IMR-90 (cell line): ENCODE data around the gene MAZ. TPM values are rescaled to one million over a fixed set of nuclear protein-coding genes. Genes with fewer than 3 reads are reported as not detected.

ENCODE experiments used
- ATAC-seq: fragments of 200-7000 bp; cut with Tn5 transposase; 2 replicates; pipeline ENCODE4 v1.9.1; 2020; ENCODE audit warnings: low read depth, mild to moderate bottlenecking, moderate library complexity
- BruUV-seq: library from RNA; stranded (reverse); fragments of 400-500 nt; replicated peaks from 2 replicates; lab custom pipeline; 2021; lab: Mats Ljungman, UMichigan
- CTCF ChIA-PET: fragments of 300-600 bp; formaldehyde crosslinking; extraction: SDS; loops from one replicate; lab custom pipeline; 2021; ENCODE audit warnings: antibody characterized with exemption; lab: Yijun Ruan, JAX
- POLR2A ChIA-PET: fragments of 300-600 bp; sonication (Branson Sonifier 250); formaldehyde crosslinking; loops from one replicate; lab custom pipeline; 2022; ENCODE audit warnings: antibody characterized with exemption; ENCODE audit not compliant: unreplicated experiment; lab: Charles Lee
- DNase-seq: peaks from one replicate; pipeline ENCODE4 v3.0.0; 2013
- H2AFZ ChIP-seq: replicated peaks from 2 replicates; pipeline ENCODE3; 2013; ENCODE audit warnings: low read length, mild to moderate bottlenecking; ENCODE audit not compliant: poor library complexity
- H2AK5ac ChIP-seq: 2 replicates; pipeline ENCODE4 v1.6.1; 2013; ENCODE audit warnings: low read depth, low read length, inconsistent platforms
- H2AK9ac ChIP-seq: replicated peaks from 2 replicates; pipeline ENCODE3; 2013; ENCODE audit warnings: mild to moderate bottlenecking, low read depth, low read length, moderate library complexity; ENCODE audit not compliant: poor library complexity
- H2BK120ac ChIP-seq: 2 replicates; pipeline ENCODE4 v1.6.1; 2013; ENCODE audit warnings: low read depth, low read length, inconsistent platforms
- H2BK15ac ChIP-seq: 3 replicates; pipeline ENCODE4 v1.6.1; 2013; ENCODE audit warnings: low read depth, low read length, inconsistent platforms
- H2BK20ac ChIP-seq: 2 replicates; pipeline ENCODE4 v1.6.1; 2013; ENCODE audit warnings: low read depth, mild to moderate bottlenecking, inconsistent platforms, low read length, moderate library complexity
- H2BK5ac ChIP-seq: 2 replicates; pipeline ENCODE4 v1.6.1; 2013; ENCODE audit warnings: mild to moderate bottlenecking, low read depth, low read length, inconsistent platforms; ENCODE audit not compliant: poor library complexity, severe bottlenecking
- H3K14ac ChIP-seq: replicated peaks from 2 replicates; pipeline ENCODE4 v1.6.1; 2013; ENCODE audit warnings: low read depth, low read length, inconsistent platforms
- H3K18ac ChIP-seq: 2 replicates; pipeline ENCODE4 v1.6.1; 2013; ENCODE audit warnings: low read depth, low read length, control low read depth
- H3K23ac ChIP-seq: 2 replicates; pipeline ENCODE4 v1.6.1; 2013; ENCODE audit warnings: low read depth, low read length, inconsistent platforms
- H3K27ac ChIP-seq: 2 replicates; pipeline ENCODE4 v1.5.1; 2013; ENCODE audit warnings: mild to moderate bottlenecking, control low read depth, low read length; ENCODE audit not compliant: insufficient read depth
- H3K27me3 ChIP-seq: 2 replicates; pipeline ENCODE4 v1.6.1; 2013; ENCODE audit warnings: low read length; ENCODE audit not compliant: control insufficient read depth, insufficient read depth
- H3K36me3 ChIP-seq: 2 replicates; pipeline ENCODE4 v1.6.1; 2013; ENCODE audit warnings: low read length, mixed read lengths; ENCODE audit not compliant: control insufficient read depth, insufficient read depth
- H3K4ac ChIP-seq: 2 replicates; pipeline ENCODE4 v1.6.1; 2013; ENCODE audit warnings: low read depth, low read length, inconsistent platforms
- H3K4me1 ChIP-seq: 2 replicates; pipeline ENCODE4 v1.6.1; 2013; ENCODE audit warnings: low read length, mixed read lengths; ENCODE audit not compliant: control insufficient read depth, insufficient read depth
- H3K4me2 ChIP-seq: 2 replicates; pipeline ENCODE4 v1.6.1; 2013; ENCODE audit warnings: low read depth, mild to moderate bottlenecking, control low read depth, low read length, moderate library complexity
- H3K4me3 ChIP-seq: 2 replicates; pipeline ENCODE4 v1.5.1; 2013; ENCODE audit warnings: low read depth, mild to moderate bottlenecking, control low read depth, low read length, moderate library complexity; ENCODE audit not compliant: insufficient read depth
- H3K56ac ChIP-seq: 2 replicates; pipeline ENCODE4 v1.6.1; 2013; ENCODE audit warnings: low read length, inconsistent platforms; ENCODE audit not compliant: insufficient read depth; ENCODE audit errors: extremely low read depth
- H3K79me1 ChIP-seq, 2 experiments: 2 replicates each; pipeline ENCODE4 v1.6.1; 2013; ENCODE audit warnings: low read length in 2 of 2, inconsistent platforms in 1 of 2, low read depth in 1 of 2
- H3K9ac ChIP-seq: 2 replicates; pipeline ENCODE4 v1.6.1; 2013; ENCODE audit warnings: low read depth, low read length, control low read depth
- H3K9me1 ChIP-seq: 2 replicates; pipeline ENCODE4 v1.6.1; 2013; ENCODE audit warnings: low read length, inconsistent platforms; ENCODE audit not compliant: insufficient read depth
- H3K9me3 ChIP-seq: 2 replicates; pipeline ENCODE4 v1.6.1; 2013; ENCODE audit warnings: low read length; ENCODE audit not compliant: control insufficient read depth, insufficient read depth
- H4K20me1 ChIP-seq: 2 replicates; pipeline ENCODE4 v1.6.1; 2013; ENCODE audit warnings: low read length, inconsistent platforms; ENCODE audit not compliant: insufficient read depth
- H4K5ac ChIP-seq: 2 replicates; pipeline ENCODE4 v1.6.1; 2013; ENCODE audit warnings: mild to moderate bottlenecking, low read depth, low read length, control low read depth
- H4K8ac ChIP-seq, 2 experiments: 2 replicates each; pipeline ENCODE4 v1.6.1; 2013; ENCODE audit warnings: low read depth in 2 of 2, low read length in 2 of 2, control low read depth in 1 of 2, inconsistent platforms in 1 of 2
- H4K91ac ChIP-seq: 2 replicates; pipeline ENCODE4 v1.6.1; 2013; ENCODE audit warnings: low read depth, low read length, inconsistent platforms; ENCODE audit not compliant: insufficient read depth
- FOS ChIP-seq: fragments of 150-350 bp; IDR thresholded peaks from 2 replicates; pipeline ENCODE4 v1.6.1; 2016; ENCODE audit warnings: low read depth, low read length
- MAZ ChIP-seq: IDR thresholded peaks from 2 replicates; pipeline ENCODE4 v1.6.1; 2012; ENCODE audit warnings: low read depth, mild to moderate bottlenecking, low read length, improper control_type of control experiment, moderate library complexity, borderline replicate concordance
- WGBS, 2 experiments: methylation state at CpG; one replicate each; pipeline versions ENCODE4 v1.1.5 to v1.1.7; 2013; ENCODE audit warnings: missing lambda C conversion rate in 2 of 2; ENCODE audit not compliant: insufficient read length in 1 of 2; ENCODE audit errors: extremely low coverage in 2 of 2; 5-methylcytosine and 5-hydroxymethylcytosine counted together
- dilution Hi-C: fragments of 300-500 bp; cut with HindIII; formaldehyde crosslinking; loops from one replicate; pipeline ENCODE4 v1.14.3; 2018; ENCODE audit warnings: low sequenced_read_pairs; ENCODE audit not compliant: unreplicated experiment
- in situ Hi-C: fragments of 300-500 bp; cut with MboI; formaldehyde crosslinking; loops from 3 replicates; pipeline ENCODE4 v1.14.3; 2019; ENCODE audit warnings: low sequenced_read_pairs, inconsistent platforms, mixed read lengths
- intact Hi-C: fragments of 100-400 bp; cut with micrococcal nuclease; formaldehyde crosslinking; loops from 2 replicates; pipeline ENCODE4 v1.10.0; 2022
- polyA plus RNA-seq, 3 experiments: library from polyadenylated mRNA; depleted of rRNA; stranded (reverse); fragments of >200 nt; gene quantifications; 2 replicates each; pipeline ENCODE4 v1.2.3, GENCODE V29; 2012; ENCODE audit warnings: low replicate concordance in 1 of 3
- total RNA-seq: library from RNA; depleted of rRNA; stranded (reverse); fragments of >200 nt; gene quantifications from 2 replicates; pipeline ENCODE4 v1.2.3, GENCODE V29; 2012

The MAZ gene
- total and polyA plus RNA-seq, 2 of the 4 experiments (the other 2 are of a cell fraction) = 113 to 138 TPM

DNA sequence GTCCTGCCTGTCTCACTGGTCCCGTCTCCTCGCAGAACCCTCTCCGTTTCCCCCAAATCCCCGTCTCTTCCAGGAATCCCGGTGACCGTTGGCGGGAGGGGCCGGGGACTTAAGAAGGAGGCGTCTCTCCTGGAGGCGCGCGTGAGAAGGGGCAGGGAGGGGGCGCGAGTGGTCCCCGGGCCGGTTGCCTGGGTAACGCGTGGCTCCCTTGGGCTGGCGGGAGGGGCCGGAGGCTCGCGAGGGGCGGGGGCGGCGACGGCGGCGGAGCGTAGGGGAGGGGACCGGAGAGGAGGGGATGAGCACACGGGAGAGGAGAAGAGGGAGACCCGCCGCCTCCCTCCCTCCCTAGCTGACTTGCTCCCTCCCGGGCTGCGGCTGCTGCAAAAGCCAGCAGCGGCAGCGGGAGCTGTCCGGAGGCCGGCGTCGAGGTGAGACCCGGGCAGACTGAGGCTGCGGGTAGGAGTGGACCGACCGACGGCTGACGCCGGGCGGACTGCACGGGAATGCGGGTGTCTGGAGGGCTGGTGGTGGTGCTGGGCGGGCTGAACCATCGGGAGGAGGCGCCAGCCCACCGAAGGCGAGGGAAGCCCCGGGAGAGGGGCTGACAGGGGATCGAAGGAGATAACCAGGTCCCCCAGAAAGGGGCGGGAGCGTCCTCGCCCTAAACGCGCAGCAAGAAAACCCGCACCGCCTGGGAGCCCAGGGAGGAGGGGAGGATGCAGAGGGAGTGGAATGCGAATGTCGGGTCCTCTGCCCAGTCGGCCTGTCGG, 5.8 kb downstream of the MAZ start, which contains the start of gene PRRT2:
Gene PRRT2, plus strand, starts transcription at position 298 of the 770 bp plus-strand sequence. CDS start 862 bp downstream, outside the sequence.
- ChIA-PET CTCF (interaction anchor here (1.4 kb wide), 1 partner anchor 20 kb away, joined by 3 read pairs; no protein-coding TSS in a partner anchor), POLR2A (no interaction called here)
- no TSS peak for BruUV-seq
- H2AK9ac ChIP-seq = peak within 1 kb of the TSS; percentile 98
- peak within 1 kb of the TSS; percentile 72 for H4K91ac ChIP-seq
- H3K56ac ChIP-seq = peak within 1 kb of the TSS; percentile 54; the same call in 1 of the 2 replicates
- peak within 1 kb of the TSS; percentile 86 for H3K4ac ChIP-seq
- intact Hi-C loops (loop anchor here (2.0 kb wide), 1 partner anchor 187 kb away; no protein-coding TSS in a partner anchor), dilution Hi-C loops (no loop called here), in situ Hi-C loops (no loop called here)
- peak within 1 kb of the TSS; percentile 37 for H2BK5ac ChIP-seq
- TF ChIP-seq MAZ (peak; percentile 63; the same call in 1 of the 2 replicates), FOS (no peak)
- peak within 1 kb of the TSS; percentile 3; the same call in 1 of the 2 replicates for H2BK20ac ChIP-seq
- peaks cover 13% of the 10 kb centered on the region for H3K9me1 ChIP-seq
- H3K79me1 ChIP-seq = peaks cover 11 to 53% of the 10 kb centered on the region in 2 experiments; a peak in 3 of 4 replicates
- peak within 1 kb of the TSS; percentile 79 for H3K4me2 ChIP-seq
- peak within 1 kb of the TSS; percentile 28 to 55; a peak in 2 of 4 replicates for H4K8ac ChIP-seq
- H3K23ac ChIP-seq = peak within 1 kb of the TSS; percentile 94
- 0% methylated on average over 7 of the region's 69 CpGs; no CpG with 5 or more reads in 1 of the 2 experiments for WGBS, 2 experiments
- H3K36me3 ChIP-seq = peaks cover 12% of the 10 kb centered on the region
- H3K4me1 ChIP-seq = peaks cover 27% of the 10 kb centered on the region
- H3K9me3 ChIP-seq = no peaks in the 10 kb centered on the region
- H3K27ac ChIP-seq = peak within 1 kb of the TSS; percentile 83
- H2AK5ac ChIP-seq = peak within 1 kb of the TSS; percentile 86
- peak within 1 kb of the TSS; percentile 26 for H3K18ac ChIP-seq
- peak within 1 kb of the TSS; percentile 55 for H2BK120ac ChIP-seq
- H2AFZ ChIP-seq = peak within 1 kb of the TSS; percentile 90
- H3K27me3 ChIP-seq = no peaks in the 10 kb centered on the region
- peak within 1 kb of the TSS; percentile 80 for H3K14ac ChIP-seq
- DNase-seq (peak; percentile 43), ATAC-seq (peak; percentile 1; the same call in 1 of the 2 replicates)
- H2BK15ac ChIP-seq = peak within 1 kb of the TSS; percentile 47; the same call in 2 of the 3 replicates
- peak within 1 kb of the TSS; percentile 25 for H4K5ac ChIP-seq
- H3K9ac ChIP-seq = peak within 1 kb of the TSS; percentile 68
- peak within 1 kb of the TSS; percentile 80 for H3K4me3 ChIP-seq
- peaks cover 30% of the 10 kb centered on the region for H4K20me1 ChIP-seq
